GM19043 (cell line): ENCODE measurements around the gene TMEM245.
"Not testable (repeated sequence)": the region's sequence is repeated elsewhere in the genome, so short reads cannot be mapped to it uniquely, and the experiment has no call there.

Source experiments
- ATAC-seq: cut with Tn5 transposase; IDR thresholded peaks from one replicate; pipeline ENCODE4 v1.9.1; 2021; ENCODE audit warnings: low read depth; ENCODE audit not compliant: unreplicated experiment

Gene TMEM245

GRCh38 chr9:109072133-109072692 is 47.5 kb downstream of the TMEM245 start:
- ATAC-seq = no peak

- ATAC-seq = no peak
Observed at GRCh38 chr9:109068764-109069163, 51.0 kb downstream of the TMEM245 start.

GRCh38 chr9:109064963-109065702 is 54.6 kb downstream of the TMEM245 start:
- ATAC-seq = no peak

- no peak for ATAC-seq
Observed at GRCh38 chr9:109063760-109064159, 56.0 kb downstream of the TMEM245 start.

- ATAC-seq = no peak
Observed at GRCh38 chr9:109062543-109062942, 57.2 kb downstream of the TMEM245 start.

- no peak for ATAC-seq
Observed at GRCh38 chr9:109060191-109060590, 59.6 kb downstream of the TMEM245 start.

GRCh38 chr9:109053121-109053520 is 66.6 kb downstream of the TMEM245 start:
- ATAC-seq = not testable (repeated sequence)

GRCh38 chr9:109052416-109052815 is 67.3 kb downstream of the TMEM245 start:
- no peak for ATAC-seq

- ATAC-seq = no peak
Observed at GRCh38 chr9:109051733-109052132, 68.0 kb downstream of the TMEM245 start.

GRCh38 chr9:109050444-109050843 is 69.3 kb downstream of the TMEM245 start:
- no peak for ATAC-seq

GRCh38 chr9:109048822-109049221 is 70.9 kb downstream of the TMEM245 start:
- no peak for ATAC-seq

GRCh38 chr9:109047259-109047658 is 72.5 kb downstream of the TMEM245 start:
- no peak for ATAC-seq

GRCh38 chr9:109046346-109046745 is 73.4 kb downstream of the TMEM245 start:
- no peak for ATAC-seq

- no peak for ATAC-seq
Observed at GRCh38 chr9:109043578-109043977, 76.2 kb downstream of the TMEM245 start.

- ATAC-seq = no peak
Observed at GRCh38 chr9:109040571-109040970, 79.2 kb downstream of the TMEM245 start.

GRCh38 chr9:109039539-109039938 is 80.2 kb downstream of the TMEM245 start:
- no peak for ATAC-seq

- ATAC-seq = no peak
Observed at GRCh38 chr9:109037946-109038715, 81.6 kb downstream of the TMEM245 start.

- ATAC-seq = no peak
Observed at GRCh38 chr9:109036744-109037680, 82.7 kb downstream of the TMEM245 start.

GRCh38 chr9:109035684-109036423 is 83.9 kb downstream of the TMEM245 start:
- no peak for ATAC-seq
